WTC11 (cell line): ENCODE data around the gene ANKRD50. TPM values are rescaled to one million over a fixed set of nuclear protein-coding genes. Genes with fewer than 3 reads are reported as not detected.

Experiments used
- ATAC-seq: fragments of 200-7000 bp; cut with Tn5 transposase; 2 replicates; pipeline ENCODE4 v1.10.0; 2021; ENCODE audit warnings: mild to moderate bottlenecking, moderate library complexity
- CTCF ChIA-PET: fragments of 300-600 bp; sonication (Branson Sonifier 250); formaldehyde crosslinking; loops from one replicate; lab custom pipeline; 2021; ENCODE audit warnings: antibody characterized with exemption; lab: Charles Lee
- POLR2A ChIA-PET: fragments of 350-600 bp; sonication (Branson Sonifier 250); formaldehyde crosslinking; loops from one replicate; lab custom pipeline; 2021; ENCODE audit warnings: antibody characterized with exemption; lab: Charles Lee
- DNase-seq: peaks from one replicate; pipeline ENCODE4 v3.0.0; 2021; ENCODE audit warnings: low spot score
- H3K27ac Mint-ChIP-seq: 2 replicates; pipeline ENCODE4 v1.8.0; 2021; ENCODE audit warnings: mixed read lengths
- H3K27me3 Mint-ChIP-seq: 2 replicates; pipeline ENCODE4 v1.8.0; 2021; ENCODE audit warnings: low read depth, mild to moderate bottlenecking, moderate library complexity, mixed read lengths
- H3K36me3 Mint-ChIP-seq: 2 replicates; pipeline ENCODE4 v1.8.0; 2021; ENCODE audit warnings: mixed read lengths
- H3K4me1 Mint-ChIP-seq: 2 replicates; pipeline ENCODE4 v1.8.0; 2022; ENCODE audit warnings: mixed read lengths
- H3K4me3 Mint-ChIP-seq: 2 replicates; pipeline ENCODE4 v1.8.0; 2021; ENCODE audit warnings: mild to moderate bottlenecking, moderate library complexity, mixed read lengths
- H3K9me3 Mint-ChIP-seq: 2 replicates; pipeline ENCODE4 v1.8.0; 2021; ENCODE audit warnings: mixed read lengths
- ELF4 ChIP-seq: sonication (generic); formaldehyde crosslinking; IDR thresholded peaks from 2 replicates; pipeline ENCODE4 v1.8.1; 2022; ENCODE audit warnings: low read depth, mild to moderate bottlenecking, moderate library complexity, missing genetic modification reagents
- EMX1 ChIP-seq: fragments of 250-450 bp; sonication (Bioruptor Pico); IDR thresholded peaks from 2 replicates; pipeline ENCODE4 v1.8.0; 2021; ENCODE audit warnings: mild to moderate bottlenecking
- FOXK1 ChIP-seq: sonication (generic); formaldehyde crosslinking; IDR thresholded peaks from 2 replicates; pipeline ENCODE4 v1.8.0; 2022; ENCODE audit warnings: mild to moderate bottlenecking, moderate library complexity, missing genetic modification reagents
- FOXP1 ChIP-seq: sonication (generic); formaldehyde crosslinking; IDR thresholded peaks from 2 replicates; pipeline ENCODE4 v1.8.0; 2022; ENCODE audit warnings: missing genetic modification reagents, mild to moderate bottlenecking, moderate library complexity, borderline replicate concordance
- FOXP4 ChIP-seq: sonication (generic); formaldehyde crosslinking; IDR thresholded peaks from 2 replicates; pipeline ENCODE4 v1.8.0; 2022; ENCODE audit warnings: mild to moderate bottlenecking, missing genetic modification reagents
- GTF2I ChIP-seq: fragments of 250-450 bp; sonication (Bioruptor Pico); conservative IDR thresholded peaks from 2 replicates; pipeline ENCODE4 v1.4.0; 2021; ENCODE audit warnings: mild to moderate bottlenecking
- NFE2L1 ChIP-seq: sonication (generic); formaldehyde crosslinking; IDR thresholded peaks from 2 replicates; pipeline ENCODE4 v1.8.1; 2023; ENCODE audit warnings: missing genetic modification reagents
- NR2C2 ChIP-seq: sonication (generic); formaldehyde crosslinking; IDR thresholded peaks from 2 replicates; pipeline ENCODE4 v1.8.0; 2022; ENCODE audit warnings: mild to moderate bottlenecking, missing genetic modification reagents
- PRDM15 ChIP-seq: sonication (generic); formaldehyde crosslinking; IDR thresholded peaks from 2 replicates; pipeline ENCODE4 v1.8.0; 2022; ENCODE audit warnings: missing genetic modification reagents
- SP1 ChIP-seq: sonication (generic); formaldehyde crosslinking; conservative IDR thresholded peaks from 2 replicates; pipeline ENCODE4 v1.8.1; 2022; ENCODE audit warnings: missing genetic modification reagents
- TEAD4 ChIP-seq: sonication (generic); formaldehyde crosslinking; IDR thresholded peaks from 2 replicates; pipeline ENCODE4 v1.8.0; 2022; ENCODE audit warnings: mild to moderate bottlenecking, missing genetic modification reagents
- USF2 ChIP-seq: sonication (generic); formaldehyde crosslinking; IDR thresholded peaks from 2 replicates; pipeline ENCODE4 v1.8.1; 2023; ENCODE audit warnings: mild to moderate bottlenecking, missing genetic modification reagents, moderate library complexity
- ZNF121 ChIP-seq: sonication (generic); formaldehyde crosslinking; IDR thresholded peaks from 2 replicates; pipeline ENCODE4 v1.8.0; 2023; ENCODE audit warnings: missing genetic modification reagents
- ZNF138 ChIP-seq: sonication (generic); formaldehyde crosslinking; conservative IDR thresholded peaks from 2 replicates; pipeline ENCODE4 v1.8.1; 2022; ENCODE audit warnings: mild to moderate bottlenecking, moderate library complexity, missing genetic modification reagents
- ZNF263 ChIP-seq: sonication (generic); formaldehyde crosslinking; IDR thresholded peaks from 2 replicates; pipeline ENCODE4 v1.8.1; 2022; ENCODE audit warnings: low read depth, mild to moderate bottlenecking, moderate library complexity, missing genetic modification reagents
- ZNF423 ChIP-seq: fragments of 250-450 bp; sonication (Bioruptor Pico); IDR thresholded peaks from 2 replicates; pipeline ENCODE4 v2.1.2; 2022; ENCODE audit warnings: mild to moderate bottlenecking, moderate library complexity
- total RNA-seq: library from RNA; stranded (reverse); gene quantifications from 3 replicates; pipeline ENCODE4 v1.2.3, GENCODE V29; 2021
- TF ChIP-seq, protein P1 (sequence below): sonication (generic); formaldehyde crosslinking; conservative IDR thresholded peaks from 2 replicates; pipeline ENCODE4 v1.8.1; 2022; ENCODE audit warnings: mild to moderate bottlenecking, missing genetic modification reagents

The ANKRD50 gene
- total RNA-seq, 1 experiment from 2014 or later, result 18.4 TPM

DNA sequence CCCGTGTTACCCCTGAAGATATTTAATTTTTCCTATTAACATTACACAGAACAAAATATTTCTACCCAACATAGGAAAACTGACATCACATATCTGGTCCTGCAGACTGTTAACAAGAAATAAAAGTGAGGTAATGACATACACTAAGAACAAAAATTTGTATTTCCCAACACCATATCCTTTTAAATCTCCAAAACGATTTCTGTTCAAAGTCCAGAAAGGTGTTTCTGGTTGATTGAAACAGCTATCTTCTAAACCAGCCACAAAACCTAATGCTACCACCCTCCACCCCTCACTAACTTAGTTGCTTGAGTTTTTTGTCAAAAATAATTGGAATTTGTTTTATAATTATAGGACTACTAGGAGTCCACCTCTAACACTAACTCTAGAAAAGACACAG, 7.1 kb downstream of the ANKRD50 start (continued):
- no peak for TF ChIP-seq NR2C2 (CRISPR knock-in tag)
- TF ChIP-seq ZNF263 (CRISPR knock-in tag), result no peak
- TF ChIP-seq NFE2L1, result no peak

DNA sequence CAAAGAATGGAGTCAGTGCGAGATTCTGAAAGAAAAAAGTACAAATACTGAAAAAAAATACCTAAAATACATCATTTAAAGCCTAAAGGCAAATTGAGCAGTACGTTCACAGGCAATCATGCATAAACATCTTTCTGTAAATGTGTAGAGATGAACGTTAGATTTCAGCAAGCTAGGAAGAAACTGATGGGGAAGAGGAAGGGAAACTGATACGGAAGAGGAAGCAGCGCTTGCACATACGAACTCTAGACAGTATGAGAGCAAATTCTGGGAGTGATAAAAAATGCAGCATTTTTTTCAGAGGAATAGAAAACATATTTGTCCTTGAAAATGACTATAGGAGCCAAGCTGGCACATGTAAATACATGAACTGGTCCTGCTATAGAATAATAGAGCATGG, 9.4 kb downstream of the ANKRD50 start:
- Mint-ChIP-seq H3K27ac (no peak overlapping the region), H3K4me3 (no peak overlapping the region), H3K27me3 (no peaks in the 10 kb centered on the region), H3K36me3 (peaks cover 46% of the 10 kb centered on the region), H3K4me1 (peaks cover 29% of the 10 kb centered on the region), H3K9me3 (peaks cover 3% of the 10 kb centered on the region; the same call in 1 of the 2 replicates)
- no peak for DNase-seq
- ATAC-seq, result no peak
- no peak for TF ChIP-seq ZNF263 (CRISPR knock-in tag)
- TF ChIP-seq, protein P1, sequence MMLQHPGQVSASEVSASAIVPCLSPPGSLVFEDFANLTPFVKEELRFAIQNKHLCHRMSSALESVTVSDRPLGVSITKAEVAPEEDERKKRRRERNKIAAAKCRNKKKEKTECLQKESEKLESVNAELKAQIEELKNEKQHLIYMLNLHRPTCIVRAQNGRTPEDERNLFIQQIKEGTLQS (CRISPR knock-in tag), result no peak
- no peak for TF ChIP-seq PRDM15 (CRISPR knock-in tag)
- no peak for TF ChIP-seq ZNF423
- TF ChIP-seq SP1 (CRISPR knock-in tag), result no peak
- ChIA-PET CTCF (no interaction called here), POLR2A (no interaction called here)

DNA sequence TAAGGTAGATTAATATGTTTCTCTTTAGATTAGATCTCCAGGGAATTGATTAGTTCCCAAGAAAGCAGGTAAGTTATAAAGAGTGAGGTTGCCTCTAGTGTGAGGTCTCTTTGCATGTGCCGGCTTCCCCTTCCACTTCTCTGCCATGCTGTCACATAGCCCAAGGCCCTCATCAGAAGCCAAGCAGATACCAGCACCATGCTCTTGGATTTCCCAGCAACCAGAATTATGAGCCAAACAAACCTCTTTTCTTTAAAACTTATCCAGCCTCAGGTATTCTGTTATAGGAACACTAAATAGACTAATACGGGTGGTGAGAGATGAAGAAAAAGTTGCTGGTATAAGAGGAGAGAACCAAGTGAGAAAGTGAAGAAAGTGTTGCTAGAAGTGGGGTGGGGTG, 15.1 kb downstream of the ANKRD50 start:
- DNase-seq (no peak), ATAC-seq (no peak)
- Mint-ChIP-seq H3K27me3 (no peaks in the 10 kb centered on the region), H3K27ac (no peak overlapping the region), H3K9me3 (peaks cover 22% of the 10 kb centered on the region), H3K4me3 (no peak overlapping the region), H3K36me3 (peaks cover 45% of the 10 kb centered on the region), H3K4me1 (peaks cover 25% of the 10 kb centered on the region)
- ChIA-PET CTCF (no interaction called here), POLR2A (no interaction called here)
- TF ChIP-seq EMX1 (CRISPR knock-in tag) (no peak), TEAD4 (no peak), FOXK1 (CRISPR knock-in tag) (no peak), ELF4 (no peak), FOXP1 (CRISPR knock-in tag) (no peak), USF2 (CRISPR knock-in tag) (no peak), FOXP4 (CRISPR knock-in tag) (no peak), ZNF121 (CRISPR knock-in tag) (no peak), GTF2I (no peak), ZNF138 (no peak)
